ENCODE data around the gene RHOT2. TPM values are rescaled to one million over a fixed set of nuclear protein-coding genes. Genes with fewer than 3 reads are reported as not detected.

The RHOT2 gene
- polyA plus RNA-seq, 1 donor, result 68.7 TPM

GRCh38 chr16:648071-648780 lies 19.7 kb upstream of the RHOT2 start:
- DNase-seq, result no peak

- DNase-seq, result peak; percentile 92
Observed at GRCh38 chr16:648781-649589, 18.9 kb upstream of the RHOT2 start, which contains the start of gene WDR90. TSS of gene WDR90 (plus strand) at chr16:649365. CDS start at chr16:649417, 52 bp downstream.

GRCh38 chr16:649631-650030 lies 18.3 kb upstream of the RHOT2 start:
- DNase-seq, result no peak

GRCh38 chr16:651844-652243 lies 16.1 kb upstream of the RHOT2 start:
- DNase-seq, result no peak

- no peak for DNase-seq
Observed at GRCh38 chr16:652454-653305, 15.3 kb upstream of the RHOT2 start.

GRCh38 chr16:654034-654433 lies 13.9 kb upstream of the RHOT2 start:
- no peak for DNase-seq

- DNase-seq, result no peak
Observed at GRCh38 chr16:657487-657886, 10.4 kb upstream of the RHOT2 start.

GRCh38 chr16:658679-659571 lies 9.0 kb upstream of the RHOT2 start:
- DNase-seq, result no peak

GRCh38 chr16:659618-660017 lies 8.3 kb upstream of the RHOT2 start:
- no peak for DNase-seq

- no peak for DNase-seq
Observed at GRCh38 chr16:660132-660458, 7.8 kb upstream of the RHOT2 start.

- peak; percentile 68 for DNase-seq
Observed at GRCh38 chr16:660459-661183, 7.3 kb upstream of the RHOT2 start.

GRCh38 chr16:661184-661821 lies 6.6 kb upstream of the RHOT2 start:
- DNase-seq, result no peak

- no peak for DNase-seq
Observed at GRCh38 chr16:662095-662494, 5.8 kb upstream of the RHOT2 start.

- no peak for DNase-seq
Observed at GRCh38 chr16:662597-662996, 5.3 kb upstream of the RHOT2 start.

- DNase-seq, result no peak
Observed at GRCh38 chr16:666572-666971, 1.4 kb upstream of the RHOT2 start.

- no peak for DNase-seq
Observed at GRCh38 chr16:667113-667779, 686 bp upstream of the RHOT2 start.

- no peak for DNase-seq
Observed at GRCh38 chr16:668519-669171, 713 bp downstream of the RHOT2 start.

GRCh38 chr16:669666-670065 lies 1.7 kb downstream of the RHOT2 start:
- no peak for DNase-seq

- no peak for DNase-seq
Observed at GRCh38 chr16:670485-671352, 2.8 kb downstream of the RHOT2 start.
